GM13977 (cell line): ENCODE data around the gene PLA1A.

ENCODE experiments used
- DNase-seq: peaks from one replicate; pipeline ENCODE4 v3.0.0; 2012; ENCODE audit warnings: low spot score
- in situ Hi-C: fragments of 300-500 bp; cut with MboI; formaldehyde crosslinking; loops from one replicate; pipeline ENCODE4 v1.12.0; 2022; ENCODE audit warnings: low sequenced_read_pairs, low pct_unique_long_range_greater_than_20kb, mixed read lengths, inconsistent platforms; ENCODE audit not compliant: unreplicated experiment
- TF ChIP-seq, protein P1 (sequence below): IDR thresholded peaks from 2 replicates; pipeline ENCODE4 v1.5.1; 2012; ENCODE audit warnings: mild to moderate bottlenecking, control low read depth; ENCODE audit not compliant: insufficient read depth; ENCODE audit errors: extremely low read depth, missing control alignments

PLA1A gene

DNA sequence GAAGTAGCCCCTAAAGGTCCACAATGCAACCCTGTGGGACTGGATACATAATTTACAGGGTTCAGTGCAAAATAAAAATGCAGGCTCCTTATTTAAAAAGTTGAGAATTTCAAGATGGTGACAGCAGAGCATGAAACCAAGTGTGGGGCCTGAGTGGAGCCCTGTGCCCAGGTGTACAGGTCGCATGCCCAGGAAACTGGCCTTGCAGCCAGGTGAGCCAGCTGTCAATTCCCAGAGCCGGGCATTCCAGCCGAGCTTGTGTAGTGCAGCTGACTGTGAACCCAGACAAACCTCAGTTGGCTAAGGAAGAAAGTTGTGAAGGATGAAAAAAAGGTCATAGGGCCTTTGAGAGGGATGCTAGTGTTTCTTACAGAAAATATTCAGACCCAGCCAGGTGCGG, 35.1 kb downstream of the PLA1A start:
- DNase-seq, result no peak
- in situ Hi-C loops, result no loop called here
- TF ChIP-seq, protein P1, sequence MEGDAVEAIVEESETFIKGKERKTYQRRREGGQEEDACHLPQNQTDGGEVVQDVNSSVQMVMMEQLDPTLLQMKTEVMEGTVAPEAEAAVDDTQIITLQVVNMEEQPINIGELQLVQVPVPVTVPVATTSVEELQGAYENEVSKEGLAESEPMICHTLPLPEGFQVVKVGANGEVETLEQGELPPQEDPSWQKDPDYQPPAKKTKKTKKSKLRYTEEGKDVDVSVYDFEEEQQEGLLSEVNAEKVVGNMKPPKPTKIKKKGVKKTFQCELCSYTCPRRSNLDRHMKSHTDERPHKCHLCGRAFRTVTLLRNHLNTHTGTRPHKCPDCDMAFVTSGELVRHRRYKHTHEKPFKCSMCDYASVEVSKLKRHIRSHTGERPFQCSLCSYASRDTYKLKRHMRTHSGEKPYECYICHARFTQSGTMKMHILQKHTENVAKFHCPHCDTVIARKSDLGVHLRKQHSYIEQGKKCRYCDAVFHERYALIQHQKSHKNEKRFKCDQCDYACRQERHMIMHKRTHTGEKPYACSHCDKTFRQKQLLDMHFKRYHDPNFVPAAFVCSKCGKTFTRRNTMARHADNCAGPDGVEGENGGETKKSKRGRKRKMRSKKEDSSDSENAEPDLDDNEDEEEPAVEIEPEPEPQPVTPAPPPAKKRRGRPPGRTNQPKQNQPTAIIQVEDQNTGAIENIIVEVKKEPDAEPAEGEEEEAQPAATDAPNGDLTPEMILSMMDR, result no peak

DNA sequence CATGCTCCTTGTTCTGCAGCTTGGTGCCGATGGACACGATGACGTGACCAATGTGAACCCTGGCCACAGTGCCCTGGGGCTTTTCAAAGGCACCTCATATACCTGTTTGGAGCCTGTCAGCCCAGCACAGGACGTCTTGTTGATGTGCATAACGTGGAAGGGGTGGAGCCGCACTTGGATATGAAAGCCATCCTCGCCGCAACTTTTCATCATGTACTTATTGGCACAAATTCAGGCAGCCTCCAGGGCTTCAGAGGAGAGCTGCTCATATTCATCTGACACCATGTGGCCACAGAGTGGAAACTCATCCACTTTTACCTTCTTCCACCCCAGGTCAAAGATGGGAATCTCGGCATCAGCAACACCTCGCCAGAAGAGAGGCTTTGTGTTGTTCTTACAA, 38.0 kb downstream of the PLA1A start:
- TF ChIP-seq, protein P1, result no peak
- in situ Hi-C loops, result no loop called here
- DNase-seq, result no peak

DNA sequence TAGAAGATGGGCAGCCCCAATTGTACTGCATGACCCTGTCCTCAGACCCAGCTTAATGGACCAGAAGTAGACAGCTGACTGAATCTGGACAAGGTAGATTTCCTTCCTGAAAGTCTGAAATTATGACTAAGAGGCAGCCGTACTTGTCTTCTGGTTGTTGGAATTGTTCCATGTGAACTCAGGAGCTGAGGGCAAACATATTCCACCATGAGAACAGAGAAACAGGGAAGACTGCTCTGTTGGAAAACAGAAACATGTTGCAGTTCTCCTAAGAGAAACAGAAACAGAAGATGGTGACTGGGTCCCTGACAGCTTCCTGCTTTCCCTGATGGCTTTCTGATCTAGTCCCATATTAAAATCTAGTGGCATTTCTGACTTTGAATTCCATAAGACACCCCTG, 38.6 kb downstream of the PLA1A start:
- in situ Hi-C loops, result no loop called here
- TF ChIP-seq, protein P1, result no peak
- no peak for DNase-seq

DNA sequence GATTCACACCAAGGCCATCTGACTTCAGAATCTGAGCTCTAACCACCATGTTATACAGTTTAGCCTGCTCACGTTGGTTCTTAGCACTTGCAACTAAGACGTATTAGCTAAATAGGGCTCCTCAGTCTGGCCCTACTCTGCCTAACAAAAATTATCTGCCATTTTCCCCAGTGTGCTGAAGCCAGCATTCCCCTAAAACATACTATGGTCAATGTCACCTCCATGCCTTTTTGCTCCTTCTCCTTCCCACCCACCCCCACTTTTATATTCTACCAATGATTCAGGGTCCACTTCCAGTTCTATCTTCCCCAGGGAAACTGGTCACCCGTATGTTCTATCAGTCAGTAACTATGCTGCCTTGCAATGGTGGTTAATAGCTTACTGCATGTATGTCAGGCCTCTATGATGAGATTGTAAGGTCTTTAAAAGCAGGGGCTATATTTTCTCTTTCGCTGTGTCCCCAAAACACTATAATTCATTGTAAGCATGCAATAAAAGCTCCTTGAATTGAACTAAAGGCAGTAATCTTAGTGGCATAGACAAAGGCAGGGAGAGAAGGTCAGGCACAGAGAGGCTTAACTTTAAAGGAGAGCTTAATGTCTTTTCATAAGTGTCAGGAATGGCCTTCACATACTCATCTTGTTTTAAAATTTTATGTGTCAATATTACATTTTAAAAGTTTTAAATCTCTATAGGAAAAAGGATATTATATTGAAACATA, 39.4 kb downstream of the PLA1A start:
- no peak for DNase-seq
- TF ChIP-seq, protein P1, result no peak
- in situ Hi-C loops, result no loop called here

DNA sequence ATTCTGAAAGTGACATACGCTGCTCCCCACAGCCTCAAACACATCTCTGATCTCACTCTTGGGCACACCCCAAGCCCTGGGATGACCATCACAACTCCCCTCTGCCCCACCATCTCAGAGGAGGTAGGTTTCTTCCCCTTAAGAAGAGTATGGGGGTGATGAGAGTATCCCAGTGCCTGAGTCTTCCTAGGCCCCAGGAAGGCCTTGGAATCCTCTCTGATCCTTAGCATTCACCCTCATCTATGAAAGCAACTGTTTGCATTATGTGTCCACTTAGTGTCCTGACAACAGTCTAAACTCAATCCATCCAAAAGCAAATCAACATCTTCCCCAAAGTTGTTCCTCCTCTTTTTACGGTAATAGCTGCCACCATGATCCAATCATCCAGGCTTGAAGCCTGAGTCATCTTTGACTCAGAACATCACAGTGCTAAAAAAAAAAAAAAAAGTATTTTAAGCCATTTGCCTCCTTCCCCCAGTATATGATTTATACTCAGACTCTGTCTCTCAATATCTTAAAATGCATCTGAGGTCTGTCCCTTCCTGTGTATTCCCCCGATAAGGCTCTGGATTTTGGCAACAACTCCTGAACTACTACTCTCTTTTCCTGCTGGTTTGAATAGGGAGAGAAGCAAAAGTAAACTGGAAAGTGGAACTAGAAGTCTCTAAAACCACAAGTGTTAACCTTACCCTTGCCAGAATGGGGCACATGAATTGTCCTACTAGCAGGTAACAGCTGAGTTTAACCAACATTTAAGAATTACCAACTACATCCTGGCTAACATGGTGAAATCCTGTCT, 40.2 kb downstream of the PLA1A start:
- TF ChIP-seq, protein P1, result no peak
- in situ Hi-C loops, result no loop called here
- DNase-seq, result no peak

DNA sequence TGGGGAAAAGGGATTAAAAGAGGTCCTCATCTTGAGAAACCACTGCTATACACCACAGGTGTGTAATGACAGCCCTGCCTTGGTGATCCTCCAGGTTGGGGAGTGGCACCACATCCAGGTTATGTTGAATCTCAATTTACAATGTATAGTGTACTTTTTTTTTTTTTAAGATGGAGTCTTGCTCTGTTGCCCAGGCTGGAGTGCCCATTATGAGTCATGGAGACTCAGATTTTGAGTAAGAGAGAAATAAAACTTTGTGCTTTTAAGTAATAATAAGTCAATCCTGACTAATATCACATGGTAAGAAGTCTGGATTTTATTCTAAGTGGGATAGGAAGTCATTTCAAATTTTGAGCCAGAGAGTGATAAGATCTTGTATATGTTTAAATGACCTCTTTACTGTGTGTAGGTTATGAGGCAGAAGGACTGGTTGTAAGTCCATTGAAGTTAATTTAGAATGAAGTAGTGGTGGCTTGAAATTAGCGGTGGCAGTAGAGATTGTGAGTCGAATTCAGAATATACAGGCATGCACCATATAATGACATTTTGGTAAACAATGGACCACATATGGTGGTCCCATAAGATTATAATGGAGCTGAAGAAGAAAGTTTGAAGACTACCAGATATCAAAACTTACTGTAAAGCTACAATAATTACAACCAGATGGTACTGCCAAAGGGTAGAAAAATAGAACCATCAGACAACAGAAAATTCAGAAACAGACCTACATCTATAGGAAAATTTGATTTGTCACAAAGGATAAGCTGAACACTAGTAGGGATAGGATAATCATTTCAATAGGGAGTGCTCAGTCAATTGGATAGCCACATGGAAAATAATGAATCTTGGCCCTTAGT, 42.0 kb downstream of the PLA1A start:
- DNase-seq, result no peak
- TF ChIP-seq, protein P1, result no peak
- in situ Hi-C loops, result no loop called here
